HCT116 (cell line): ENCODE data around the gene AEBP2. TPM values are rescaled to one million over a fixed set of nuclear protein-coding genes. Genes with fewer than 3 reads are reported as not detected.

Experiments used
- ATAC-seq: fragments of 200-7000 bp; cut with Tn5 transposase; 2 replicates; pipeline ENCODE4 v1.9.1; 2020; ENCODE audit warnings: mild to moderate bottlenecking, moderate library complexity
- Bru-seq: library from RNA; stranded (reverse); fragments of 400-500 nt; gene quantifications from one replicate; lab custom pipeline; 2021; lab: Mats Ljungman, UMichigan
- BruChase-seq, 2 experiments: library from RNA; stranded (reverse); fragments of 400-500 nt; gene quantifications; one replicate each; lab custom pipeline; 2021; lab: Mats Ljungman, UMichigan
- BruUV-seq: library from RNA; stranded (reverse); fragments of 400-500 nt; replicated peaks from 2 replicates; lab custom pipeline; 2021; lab: Mats Ljungman, UMichigan
- CTCF ChIA-PET: fragments of 300-600 bp; sonication (Branson Sonifier 250); formaldehyde crosslinking; loops from one replicate; lab custom pipeline; 2021; ENCODE audit warnings: antibody characterized with exemption; lab: Charles Lee
- POLR2A ChIA-PET: fragments of 300-600, 350-600 bp; sonication (Branson Sonifier 250); formaldehyde crosslinking; loops from one replicate; lab custom pipeline; 2021; ENCODE audit warnings: antibody characterized with exemption; lab: Charles Lee
- RAD21 ChIA-PET, 2 experiments: fragments of 300-600 bp; sonication (Branson Sonifier 250); formaldehyde crosslinking; loops; one replicate each; lab custom pipeline; 2023; ENCODE audit warnings: low total read pairs in 2 of 2; ENCODE audit not compliant: uncharacterized antibody in 2 of 2, unreplicated experiment in 2 of 2, low non-redundant PET in 1 of 2; lab: Charles Lee
- DNase-seq: peaks from one replicate; pipeline ENCODE4 v3.0.0-alpha.2; 2010; ENCODE audit warnings: low read depth, low spot score
- H2AFZ ChIP-seq: fragments of 200-600 bp; shearing (Covaris generic), sonication (generic); 2 replicates; pipeline ENCODE4 v1.6.1; 2017; ENCODE audit warnings: low read depth, mixed run types, mixed read lengths, antibody characterized with exemption, low read length; ENCODE audit not compliant: poor library complexity, severe bottlenecking
- H3K27ac ChIP-seq: 2 replicates; pipeline ENCODE4 v1.5.1; 2012; ENCODE audit warnings: low read depth, low read length
- H3K27me3 ChIP-seq: fragments of 200-600 bp; sonication (generic); 2 replicates; pipeline ENCODE4 v1.6.1; 2016; ENCODE audit warnings: mixed run types, low read length, mixed read lengths; ENCODE audit not compliant: insufficient read depth
- H3K36me3 ChIP-seq, 2 experiments: fragments of 200-500 bp in 1 of 2; fragments of 200-600 bp in 1 of 2; sonication (Bioruptor generic) in 1 of 2; sonication (generic) in 1 of 2; 2 replicates each; pipeline versions ENCODE4 v1.5.1 to v1.6.1; 2014 to 2016; ENCODE audit warnings: low read length in 2 of 2, inconsistent platforms in 1 of 2, mixed read lengths in 1 of 2, mixed run types in 1 of 2; ENCODE audit not compliant: insufficient read depth in 2 of 2, control insufficient read depth in 1 of 2
- H3K4me1 ChIP-seq, 2 experiments: fragments of 200-600 bp in 1 of 2; sonication (generic) in 1 of 2; 2 replicates each; pipeline versions ENCODE4 v1.5.1 to v1.6.1; 2012 to 2017; ENCODE audit warnings: low read length in 2 of 2, inconsistent platforms in 1 of 2, mild to moderate bottlenecking in 1 of 2, mixed read lengths in 1 of 2, mixed run types in 1 of 2, moderate library complexity in 1 of 2; ENCODE audit not compliant: insufficient read depth in 2 of 2, control insufficient read depth in 1 of 2
- H3K4me2 ChIP-seq: fragments of 200-600 bp; sonication (generic); 2 replicates; pipeline ENCODE4 v1.6.1; 2017; ENCODE audit warnings: mixed run types, low read length, mixed read lengths
- H3K4me3 ChIP-seq, 2 experiments: fragments of 200-600 bp in 1 of 2; sonication (generic) in 1 of 2; replicated peaks in 1 of 2; 2 replicates each; pipeline ENCODE4 v1.5.1; 2011 to 2016; ENCODE audit warnings: low read length in 2 of 2, control low read depth in 1 of 2, low read depth in 1 of 2, mild to moderate bottlenecking in 1 of 2, mixed read lengths in 1 of 2, mixed run types in 1 of 2
- H3K79me2 ChIP-seq: fragments of 200-600 bp; sonication (generic); 2 replicates; pipeline ENCODE4 v1.6.1; 2017; ENCODE audit warnings: mild to moderate bottlenecking, mixed run types, low read length, moderate library complexity, mixed read lengths; ENCODE audit not compliant: insufficient read depth
- H3K9ac ChIP-seq: fragments of 200-600 bp; sonication (generic); 2 replicates; pipeline ENCODE4 v1.6.1; 2016; ENCODE audit warnings: low read length, mixed read lengths
- H3K9me2 ChIP-seq: fragments of 200-600 bp; sonication (generic), shearing (Covaris generic); 2 replicates; pipeline ENCODE4 v1.6.1; 2017; ENCODE audit warnings: mixed run types, mild to moderate bottlenecking, moderate library complexity; ENCODE audit not compliant: insufficient read depth
- H3K9me3 ChIP-seq, 2 experiments: fragments of 200-500 bp in 1 of 2; fragments of 200-600 bp in 1 of 2; sonication (Bioruptor generic) in 1 of 2; sonication (generic) in 1 of 2; 2 replicates each; pipeline ENCODE4 v1.6.1; 2014 to 2017; ENCODE audit warnings: low read length in 2 of 2, mixed read lengths in 2 of 2, inconsistent platforms in 1 of 2, low read depth in 1 of 2, mild to moderate bottlenecking in 1 of 2, mixed run types in 1 of 2, moderate library complexity in 1 of 2; ENCODE audit not compliant: control insufficient read depth in 1 of 2, insufficient read depth in 1 of 2
- H4K20me1 ChIP-seq: fragments of 200-600 bp; sonication (generic), shearing (Covaris generic); 2 replicates; pipeline ENCODE4 v1.6.1; 2017; ENCODE audit warnings: mixed run types, mild to moderate bottlenecking, moderate library complexity; ENCODE audit not compliant: insufficient read depth
- CBX3 ChIP-seq: IDR thresholded peaks from 2 replicates; pipeline ENCODE4 v1.6.1; 2012; ENCODE audit warnings: low read depth
- CTCF ChIP-seq, 3 experiments: fragments of 200-600 bp in 1 of 3; sonication (generic) in 1 of 3; IDR thresholded peaks in 2 of 3; conservative IDR thresholded peaks in 1 of 3; 2 replicates each; pipeline ENCODE4 v1.5.1; 2012 to 2017; ENCODE audit warnings: low read depth in 2 of 3, low read length in 2 of 3, antibody characterized with exemption in 1 of 3, borderline replicate concordance in 1 of 3, control low read depth in 1 of 3, mild to moderate bottlenecking in 1 of 3, mixed read lengths in 1 of 3, mixed run types in 1 of 3, moderate library complexity in 1 of 3; ENCODE audit not compliant: insufficient read depth in 1 of 3
- EGR1 ChIP-seq: IDR thresholded peaks from 2 replicates; pipeline ENCODE4 v1.6.1; 2012; ENCODE audit warnings: low read depth
- ELF1 ChIP-seq: IDR thresholded peaks from 2 replicates; pipeline ENCODE4 v1.6.1; 2012; ENCODE audit warnings: low read depth, borderline replicate concordance
- EZH2 ChIP-seq: fragments of 200-600 bp; sonication (generic); IDR thresholded peaks from 2 replicates; pipeline ENCODE4 v1.6.1; 2017; ENCODE audit warnings: antibody characterized with exemption, mixed run types
- EZH2phosphoT487 ChIP-seq: fragments of 200-600 bp; IDR thresholded peaks from 2 replicates; pipeline ENCODE4 v1.6.1; 2018; ENCODE audit warnings: antibody characterized with exemption, borderline replicate concordance
- FOSL1 ChIP-seq: IDR thresholded peaks from 2 replicates; pipeline ENCODE4 v1.6.1; 2012; ENCODE audit warnings: low read depth
- JUND ChIP-seq: IDR thresholded peaks from 2 replicates; pipeline ENCODE4 v1.6.1; 2012
- MAX ChIP-seq: IDR thresholded peaks from 2 replicates; pipeline ENCODE4 v1.6.1; 2012
- POLR2A ChIP-seq: IDR thresholded peaks from 2 replicates; pipeline ENCODE4 v1.7.0; 2011; ENCODE audit warnings: borderline replicate concordance; ENCODE audit not compliant: insufficient read depth, insufficient read length; ENCODE audit errors: extremely low read depth
- POLR2AphosphoS5 ChIP-seq: IDR thresholded peaks from 2 replicates; pipeline ENCODE4 v1.6.1; 2011; ENCODE audit warnings: mild to moderate bottlenecking, low read depth, low read length, moderate library complexity
- RAD21 ChIP-seq: IDR thresholded peaks from 2 replicates; pipeline ENCODE4 v1.6.1; 2012; ENCODE audit warnings: low read depth, mild to moderate bottlenecking
- SIN3A ChIP-seq: IDR thresholded peaks from 2 replicates; pipeline ENCODE4 v1.6.1; 2012; ENCODE audit warnings: low read depth
- SP1 ChIP-seq: IDR thresholded peaks from 2 replicates; pipeline ENCODE4 v1.6.1; 2012; ENCODE audit warnings: low read depth
- SRF ChIP-seq: IDR thresholded peaks from 2 replicates; pipeline ENCODE4 v1.6.1; 2012; ENCODE audit warnings: low read depth
- TCF7L2 ChIP-seq: IDR thresholded peaks from 2 replicates; pipeline ENCODE4 v1.7.0; 2011; ENCODE audit warnings: borderline replicate concordance, inconsistent platforms; ENCODE audit not compliant: insufficient read depth, insufficient read length; ENCODE audit errors: extremely low read depth
- ZFX ChIP-seq: fragments of 450-650 bp; IDR thresholded peaks from 2 replicates; pipeline ENCODE4 v1.6.1; 2017
- ZNF274 ChIP-seq: fragments of 200-500 bp; sonication (Bioruptor generic); IDR thresholded peaks from 2 replicates; pipeline ENCODE4 v1.6.1; 2014; ENCODE audit warnings: mild to moderate bottlenecking, low read depth, low read length, inconsistent platforms
- intact Hi-C: fragments of 100-400 bp; cut with micrococcal nuclease; formaldehyde crosslinking; loops from 2 replicates; pipeline ENCODE4 v1.10.0; 2022
- long read RNA-seq: library from polyadenylated mRNA; unstranded; transcript quantifications from one replicate; pipeline ENCODE4 v2.0.0, GENCODE V29; 2021; ENCODE audit not compliant: unreplicated experiment
- polyA plus RNA-seq: library from polyadenylated mRNA; unstranded; fragments of >200 nt; gene quantifications from 2 replicates; pipeline ENCODE4 v1.2.1, GENCODE V29; 2012; ENCODE audit warnings: missing spikeins
- total RNA-seq: library from RNA; stranded (reverse); gene quantifications from one replicate; pipeline ENCODE4 v1.2.1, GENCODE V29; 2021; ENCODE audit not compliant: unreplicated experiment
- TF ChIP-seq, protein P1 (sequence below): IDR thresholded peaks from 2 replicates; pipeline ENCODE4 v1.6.1; 2011; ENCODE audit warnings: mild to moderate bottlenecking, low read length, moderate library complexity; ENCODE audit not compliant: insufficient replicate concordance; ENCODE audit errors: extremely low read depth

Gene AEBP2, protein sequence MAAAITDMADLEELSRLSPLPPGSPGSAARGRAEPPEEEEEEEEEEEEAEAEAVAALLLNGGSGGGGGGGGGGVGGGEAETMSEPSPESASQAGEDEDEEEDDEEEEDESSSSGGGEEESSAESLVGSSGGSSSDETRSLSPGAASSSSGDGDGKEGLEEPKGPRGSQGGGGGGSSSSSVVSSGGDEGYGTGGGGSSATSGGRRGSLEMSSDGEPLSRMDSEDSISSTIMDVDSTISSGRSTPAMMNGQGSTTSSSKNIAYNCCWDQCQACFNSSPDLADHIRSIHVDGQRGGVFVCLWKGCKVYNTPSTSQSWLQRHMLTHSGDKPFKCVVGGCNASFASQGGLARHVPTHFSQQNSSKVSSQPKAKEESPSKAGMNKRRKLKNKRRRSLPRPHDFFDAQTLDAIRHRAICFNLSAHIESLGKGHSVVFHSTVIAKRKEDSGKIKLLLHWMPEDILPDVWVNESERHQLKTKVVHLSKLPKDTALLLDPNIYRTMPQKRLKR
- total RNA-seq, result 44.6 TPM
- polyA plus RNA-seq, result 16.9 and 21.3 TPM in 2 replicates
- percentile 80 among the genes with signal in this experiment for Bru-seq, nascent RNA
- BruChase-seq, experiment 1, labeled RNA remaining after a 6-hour chase, result percentile 71 among the genes with signal in this experiment
- BruChase-seq, experiment 2, labeled RNA remaining after a 2-hour chase, result percentile 72 among the genes with signal in this experiment
- long read RNA-seq, full-length matches to known transcripts, result 43 of 67 reads
- long read RNA-seq, partial matches to known transcripts, result 6 of 67 reads
- long read RNA-seq, other reads (novel, unspliced or antisense), result 18 of 67 reads

DNA sequence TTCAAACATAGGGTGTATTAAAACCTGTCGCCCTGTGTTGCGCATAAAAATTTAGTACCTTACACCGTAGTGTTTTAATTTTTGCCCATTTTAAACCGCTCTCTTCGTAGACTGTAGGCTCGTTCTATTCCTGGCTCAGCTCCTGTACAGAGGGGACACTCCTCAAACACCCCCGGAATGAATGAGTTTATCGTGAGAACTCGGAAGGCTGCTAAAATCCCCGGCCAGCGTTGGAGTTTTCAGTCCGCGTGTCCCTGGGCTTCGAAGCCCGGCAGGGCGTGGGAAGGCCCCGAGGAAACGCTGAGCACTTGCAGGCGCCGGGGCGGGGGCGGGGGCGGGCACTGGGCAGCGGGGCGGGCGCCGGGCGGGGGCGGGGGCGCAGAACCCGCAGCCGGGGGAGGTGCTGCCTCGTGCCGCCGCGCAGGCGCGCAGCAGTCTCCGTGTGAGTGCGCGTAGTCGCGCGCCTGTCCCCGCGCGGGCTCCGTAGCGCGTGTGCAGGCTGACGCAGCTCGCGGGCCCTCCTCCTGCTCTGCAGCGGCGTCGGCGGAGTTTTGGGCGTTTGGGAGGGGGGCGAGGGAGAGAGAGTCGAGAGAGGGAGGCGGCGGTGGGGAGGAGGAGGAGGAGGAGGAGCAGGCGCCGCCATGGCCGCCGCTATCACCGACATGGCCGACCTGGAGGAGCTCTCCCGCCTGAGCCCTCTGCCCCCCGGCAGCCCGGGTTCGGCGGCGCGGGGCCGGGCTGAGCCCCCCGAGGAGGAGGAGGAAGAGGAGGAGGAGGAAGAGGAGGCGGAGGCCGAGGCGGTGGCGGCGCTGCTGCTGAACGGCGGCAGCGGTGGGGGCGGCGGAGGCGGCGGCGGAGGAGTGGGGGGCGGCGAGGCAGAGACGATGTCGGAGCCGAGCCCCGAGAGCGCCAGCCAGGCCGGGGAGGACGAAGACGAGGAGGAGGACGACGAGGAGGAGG, at the start of gene AEBP2:
AEBP2 (plus strand) TSS at position 434 of the 960 bp plus-strand sequence; CDS start at position 642, 208 bp downstream.
- BruUV-seq, result no TSS peak
- ChIA-PET RAD21 (no interaction called here), CTCF (no interaction called here), POLR2A (interaction anchor here (0.6 to 0.7 kb wide), 2 partner anchors 11 to 40 kb away, joined by 3 read pairs; no protein-coding TSS in a partner anchor)
- no peaks in the 10 kb centered on the region for H3K27me3 ChIP-seq
- intact Hi-C loops, result no loop called here
- H4K20me1 ChIP-seq, result no peaks in the 10 kb centered on the region
- peaks cover 5 to 8% of the 10 kb centered on the region in 2 experiments; a peak in 3 of 4 replicates for H3K4me1 ChIP-seq
- no peaks in the 10 kb centered on the region for H3K9me2 ChIP-seq
- DNase-seq (peak; percentile 87), ATAC-seq (peak; percentile 92)
- 0 out of 4 replicates have a peak, but pooled peaks cover 0 to 2% of the 10 kb centered on the region in 2 experiments for H3K36me3 ChIP-seq
- H3K27ac ChIP-seq, result peak within 1 kb of the TSS; percentile 86
- peaks cover 46% of the 10 kb centered on the region for H3K79me2 ChIP-seq
- H3K4me2 ChIP-seq, result peak within 1 kb of the TSS; percentile 76
- peak within 1 kb of the TSS; percentile 86 to 92 for H3K4me3 ChIP-seq
- peak within 1 kb of the TSS; percentile 96 for H3K9ac ChIP-seq
- peak within 1 kb of the TSS; percentile 75 for H2AFZ ChIP-seq
- no peaks in the 10 kb centered on the region for H3K9me3 ChIP-seq
- TF ChIP-seq EGR1, result peak; percentile 62
- TF ChIP-seq CTCF (IDR thresholded peaks at IDR 0.05 in 2 of 3, conservative IDR thresholded peaks at IDR 0.05 in 1 of 3; ENCODE audit: borderline replicate concordance in 1 of 3, insufficient read depth in 1 of 3, low read depth in 2 of 3, low read length in 2 of 3), result no peak
- peak; percentile 93 for TF ChIP-seq CBX3
- TF ChIP-seq, protein P1, sequence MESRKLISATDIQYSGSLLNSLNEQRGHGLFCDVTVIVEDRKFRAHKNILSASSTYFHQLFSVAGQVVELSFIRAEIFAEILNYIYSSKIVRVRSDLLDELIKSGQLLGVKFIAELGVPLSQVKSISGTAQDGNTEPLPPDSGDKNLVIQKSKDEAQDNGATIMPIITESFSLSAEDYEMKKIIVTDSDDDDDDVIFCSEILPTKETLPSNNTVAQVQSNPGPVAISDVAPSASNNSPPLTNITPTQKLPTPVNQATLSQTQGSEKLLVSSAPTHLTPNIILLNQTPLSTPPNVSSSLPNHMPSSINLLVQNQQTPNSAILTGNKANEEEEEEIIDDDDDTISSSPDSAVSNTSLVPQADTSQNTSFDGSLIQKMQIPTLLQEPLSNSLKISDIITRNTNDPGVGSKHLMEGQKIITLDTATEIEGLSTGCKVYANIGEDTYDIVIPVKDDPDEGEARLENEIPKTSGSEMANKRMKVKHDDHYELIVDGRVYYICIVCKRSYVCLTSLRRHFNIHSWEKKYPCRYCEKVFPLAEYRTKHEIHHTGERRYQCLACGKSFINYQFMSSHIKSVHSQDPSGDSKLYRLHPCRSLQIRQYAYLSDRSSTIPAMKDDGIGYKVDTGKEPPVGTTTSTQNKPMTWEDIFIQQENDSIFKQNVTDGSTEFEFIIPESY, result peak; percentile 80
- peak; percentile 37 for TF ChIP-seq POLR2A
- TF ChIP-seq EZH2phosphoT487, result no peak
- peak; percentile 68; the same call in 1 of the 2 replicates for TF ChIP-seq SP1
- no peak for TF ChIP-seq RAD21
- no peak for TF ChIP-seq SRF
- TF ChIP-seq ELF1, result no peak
- no peak for TF ChIP-seq JUND
- TF ChIP-seq ZFX, result peak; percentile 38
- TF ChIP-seq POLR2AphosphoS5, result peak; percentile 60
- no peak for TF ChIP-seq SIN3A
- TF ChIP-seq ZNF274, result no peak
- TF ChIP-seq FOSL1, result no peak
- peak; percentile 13 for TF ChIP-seq TCF7L2
- no peak for TF ChIP-seq EZH2
- TF ChIP-seq MAX, result peak; percentile 99
